ENCODE measurements around the gene HOXB4.

HOXB4 gene

GRCh38 chr17:48558057-48558830 is 19.9 kb downstream of the HOXB4 start:
- Histone ChIP-seq H3K36me3 (ENCODE audit: insufficient read depth) (no peaks in the 10 kb centered on the region), H3K4me2 (no peak overlapping the region), H3K4me1 (ENCODE audit: low read depth, poor library complexity, severe bottlenecking) (no peaks in the 10 kb centered on the region), H3K9ac (no peak overlapping the region), H2AFZ (ENCODE audit: low read depth) (no peak overlapping the region), H3K27me3 (ENCODE audit: insufficient read depth, low read depth) (no peaks in the 10 kb centered on the region), H3K79me2 (ENCODE audit: insufficient read depth, low read depth) (no peaks in the 10 kb centered on the region), H3K4me3 (IDR thresholded peaks at IDR 0.05; ENCODE audit: insufficient read depth, low read depth, low read length) (no peak overlapping the region), H3K27ac (no peak overlapping the region), H4K20me1 (ENCODE audit: insufficient read depth) (no peaks in the 10 kb centered on the region)
- TF ChIP-seq, protein P1, sequence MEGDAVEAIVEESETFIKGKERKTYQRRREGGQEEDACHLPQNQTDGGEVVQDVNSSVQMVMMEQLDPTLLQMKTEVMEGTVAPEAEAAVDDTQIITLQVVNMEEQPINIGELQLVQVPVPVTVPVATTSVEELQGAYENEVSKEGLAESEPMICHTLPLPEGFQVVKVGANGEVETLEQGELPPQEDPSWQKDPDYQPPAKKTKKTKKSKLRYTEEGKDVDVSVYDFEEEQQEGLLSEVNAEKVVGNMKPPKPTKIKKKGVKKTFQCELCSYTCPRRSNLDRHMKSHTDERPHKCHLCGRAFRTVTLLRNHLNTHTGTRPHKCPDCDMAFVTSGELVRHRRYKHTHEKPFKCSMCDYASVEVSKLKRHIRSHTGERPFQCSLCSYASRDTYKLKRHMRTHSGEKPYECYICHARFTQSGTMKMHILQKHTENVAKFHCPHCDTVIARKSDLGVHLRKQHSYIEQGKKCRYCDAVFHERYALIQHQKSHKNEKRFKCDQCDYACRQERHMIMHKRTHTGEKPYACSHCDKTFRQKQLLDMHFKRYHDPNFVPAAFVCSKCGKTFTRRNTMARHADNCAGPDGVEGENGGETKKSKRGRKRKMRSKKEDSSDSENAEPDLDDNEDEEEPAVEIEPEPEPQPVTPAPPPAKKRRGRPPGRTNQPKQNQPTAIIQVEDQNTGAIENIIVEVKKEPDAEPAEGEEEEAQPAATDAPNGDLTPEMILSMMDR (conservative IDR thresholded peaks at IDR 0.05; ENCODE audit: low read depth, low read length): no peak

DNA sequence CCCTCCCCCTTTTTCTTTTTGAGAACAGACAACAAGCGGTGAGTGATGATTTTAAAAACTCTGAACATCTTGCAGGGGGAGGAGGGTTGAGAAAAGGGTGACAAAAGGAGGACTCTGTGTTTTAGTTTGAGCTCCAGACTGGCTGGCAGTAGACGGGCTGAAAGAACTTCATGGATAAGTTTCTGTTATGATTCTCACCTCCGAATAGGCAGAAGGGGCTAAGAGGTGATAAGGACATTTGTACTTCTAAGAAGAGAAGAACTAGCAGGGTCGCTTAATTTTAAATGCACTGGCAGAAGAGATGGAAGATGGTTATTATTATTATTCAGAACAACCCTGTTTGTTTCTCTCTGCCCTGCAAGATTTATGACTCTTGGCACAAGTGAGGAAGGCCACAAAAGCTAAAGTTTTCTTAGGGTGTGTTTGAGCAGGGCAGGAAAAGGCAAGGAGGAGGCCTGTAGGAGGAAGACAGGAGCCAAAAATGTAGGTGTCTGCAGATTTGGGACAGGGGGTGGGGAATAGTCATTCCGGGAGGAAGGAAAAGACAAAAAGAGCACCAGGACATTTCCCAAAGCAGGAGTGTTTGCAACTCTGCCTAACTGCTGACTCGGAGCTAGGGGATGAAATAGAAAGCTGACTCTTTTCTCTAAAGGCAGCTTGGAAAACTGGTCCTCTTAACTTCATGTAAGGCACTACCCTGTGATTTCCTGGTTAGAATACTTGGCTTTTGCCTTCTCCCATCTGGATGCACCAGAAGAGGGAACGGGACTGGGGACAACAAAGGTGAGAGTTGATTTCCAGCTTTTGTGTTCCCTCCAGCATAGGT is 21.4 kb downstream of the HOXB4 start:
- TF ChIP-seq, protein P1 (conservative IDR thresholded peaks at IDR 0.05; ENCODE audit: low read depth, low read length): no peak
- Histone ChIP-seq H3K4me2 (no peak overlapping the region), H2AFZ (ENCODE audit: low read depth) (no peak overlapping the region), H3K4me3 (IDR thresholded peaks at IDR 0.05; ENCODE audit: insufficient read depth, low read depth, low read length) (no peak overlapping the region), H3K4me1 (ENCODE audit: low read depth, poor library complexity, severe bottlenecking) (no peaks in the 10 kb centered on the region), H4K20me1 (ENCODE audit: insufficient read depth) (no peaks in the 10 kb centered on the region), H3K27me3 (ENCODE audit: insufficient read depth, low read depth) (no peaks in the 10 kb centered on the region), H3K79me2 (ENCODE audit: insufficient read depth, low read depth) (no peaks in the 10 kb centered on the region), H3K9ac (no peak overlapping the region), H3K36me3 (ENCODE audit: insufficient read depth) (no peaks in the 10 kb centered on the region), H3K27ac (no peak overlapping the region)

GRCh38 chr17:48556229-48556575 is 21.9 kb downstream of the HOXB4 start:
- Histone ChIP-seq H3K4me3 (IDR thresholded peaks at IDR 0.05; ENCODE audit: insufficient read depth, low read depth, low read length) (no peak overlapping the region), H3K9ac (no peak overlapping the region), H4K20me1 (ENCODE audit: insufficient read depth) (no peaks in the 10 kb centered on the region), H3K27ac (no peak overlapping the region), H3K4me1 (ENCODE audit: low read depth, poor library complexity, severe bottlenecking) (no peaks in the 10 kb centered on the region), H3K4me2 (no peak overlapping the region), H3K36me3 (ENCODE audit: insufficient read depth) (no peaks in the 10 kb centered on the region), H3K79me2 (ENCODE audit: insufficient read depth, low read depth) (no peaks in the 10 kb centered on the region), H2AFZ (ENCODE audit: low read depth) (no peak overlapping the region), H3K27me3 (ENCODE audit: insufficient read depth, low read depth) (no peaks in the 10 kb centered on the region)
- TF ChIP-seq, protein P1 (conservative IDR thresholded peaks at IDR 0.05; ENCODE audit: low read depth, low read length): no peak

DNA sequence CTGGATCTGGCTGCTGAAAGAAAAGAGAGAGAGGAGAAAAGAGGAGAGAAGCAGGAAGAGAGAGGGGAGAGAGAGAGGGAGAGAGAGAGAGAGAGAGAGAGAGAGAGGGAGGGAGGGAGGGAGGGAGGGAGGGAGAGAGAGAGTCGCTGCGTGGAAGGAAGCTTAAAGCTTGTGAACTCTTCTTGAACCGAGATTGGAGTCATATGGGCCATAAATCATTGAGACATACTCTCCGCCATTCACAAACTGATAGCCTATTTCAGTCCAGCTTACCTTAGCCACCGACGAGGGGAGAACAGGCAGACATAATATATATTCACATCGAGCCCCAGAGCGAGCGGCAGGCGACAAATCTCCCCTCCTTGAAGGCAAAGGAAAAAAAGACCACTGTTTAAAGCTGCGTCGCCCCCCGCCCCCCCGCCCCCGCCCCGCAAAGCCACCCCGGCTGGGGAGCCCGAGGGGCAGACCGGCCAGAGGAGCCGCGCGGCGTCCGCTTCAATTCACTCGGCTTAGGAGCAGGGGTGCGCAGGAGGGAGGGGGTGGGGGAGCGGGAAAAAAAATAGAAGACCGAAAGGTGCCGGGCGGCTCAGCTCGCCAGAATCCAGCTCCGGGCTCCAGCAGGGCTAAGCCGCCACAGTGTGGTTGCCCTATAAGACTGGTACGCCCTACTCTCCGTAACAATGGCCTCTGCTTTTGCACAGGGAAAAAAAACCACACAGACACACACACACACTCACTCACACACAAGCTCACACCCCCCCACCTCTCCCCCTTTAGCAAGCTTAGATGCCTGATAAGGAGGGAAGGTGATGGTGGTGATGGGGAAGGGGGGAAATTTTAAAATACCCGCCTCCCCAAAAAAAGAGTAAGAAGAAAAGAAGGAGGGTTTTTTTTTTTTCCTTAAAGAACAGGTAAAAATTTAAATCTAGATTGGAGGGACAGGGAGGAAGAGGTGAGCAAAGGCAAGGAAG is 22.6 kb downstream of the HOXB4 start:
- Histone ChIP-seq H3K27ac (no peak overlapping the region), H3K4me2 (no peak overlapping the region), H3K36me3 (ENCODE audit: insufficient read depth) (no peaks in the 10 kb centered on the region), H4K20me1 (ENCODE audit: insufficient read depth) (no peaks in the 10 kb centered on the region), H3K4me3 (IDR thresholded peaks at IDR 0.05; ENCODE audit: insufficient read depth, low read depth, low read length) (no peak overlapping the region), H3K9ac (no peak overlapping the region), H3K4me1 (ENCODE audit: low read depth, poor library complexity, severe bottlenecking) (no peaks in the 10 kb centered on the region), H2AFZ (ENCODE audit: low read depth) (no peak overlapping the region), H3K27me3 (ENCODE audit: insufficient read depth, low read depth) (no peaks in the 10 kb centered on the region), H3K79me2 (ENCODE audit: insufficient read depth, low read depth) (no peaks in the 10 kb centered on the region)
- TF ChIP-seq, protein P1 (conservative IDR thresholded peaks at IDR 0.05; ENCODE audit: low read depth, low read length): no peak

Measured in KMS-11 (cell line).